ENCODE results near the gene NMUR1.

- TF ChIP-seq CTCF (IDR thresholded peaks at IDR 0.05; ENCODE audit: poor library complexity) (no peak), EZH2phosphoT487 (IDR thresholded peaks at IDR 0.05; ENCODE audit: low read depth, severe bottlenecking, unreplicated experiment) (no peak), EZH2 (IDR thresholded peaks at IDR 0.05; ENCODE audit: borderline replicate concordance) (no peak)
Measured at GRCh38 chr2:231556981-231557380, 26.7 kb upstream of the NMUR1 start.
